GM19240 (cell line): ENCODE data around the gene CCN6.

Experiments used
- DNase-seq: peaks from one replicate; pipeline ENCODE4 v3.0.0; 2011; ENCODE audit warnings: low spot score; ENCODE audit not compliant: insufficient read length

CCN6 gene

GRCh38 chr6:112114577-112115223 lies 60.8 kb downstream of the CCN6 start:
- no peak for DNase-seq

DNA sequence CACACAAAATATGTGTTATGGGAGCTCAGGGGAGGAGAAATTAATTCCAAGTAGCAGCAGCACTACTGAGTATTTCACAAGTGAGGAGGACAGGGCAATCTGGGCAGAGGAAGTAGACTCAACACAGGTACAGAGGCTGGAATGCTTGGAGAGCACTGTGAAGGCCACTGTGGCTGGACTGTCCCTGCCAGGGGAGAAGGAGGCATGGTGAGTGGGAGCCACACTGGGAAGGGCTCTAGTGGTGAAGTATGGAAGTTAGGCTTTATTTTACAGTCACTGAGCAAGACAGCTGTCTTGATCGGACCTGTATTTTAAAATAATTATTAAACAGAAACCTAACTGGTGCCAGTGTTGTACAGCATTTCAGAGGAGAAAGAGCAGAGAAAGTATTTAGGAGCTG lies 62.3 kb downstream of the CCN6 start:
- no peak for DNase-seq

DNA sequence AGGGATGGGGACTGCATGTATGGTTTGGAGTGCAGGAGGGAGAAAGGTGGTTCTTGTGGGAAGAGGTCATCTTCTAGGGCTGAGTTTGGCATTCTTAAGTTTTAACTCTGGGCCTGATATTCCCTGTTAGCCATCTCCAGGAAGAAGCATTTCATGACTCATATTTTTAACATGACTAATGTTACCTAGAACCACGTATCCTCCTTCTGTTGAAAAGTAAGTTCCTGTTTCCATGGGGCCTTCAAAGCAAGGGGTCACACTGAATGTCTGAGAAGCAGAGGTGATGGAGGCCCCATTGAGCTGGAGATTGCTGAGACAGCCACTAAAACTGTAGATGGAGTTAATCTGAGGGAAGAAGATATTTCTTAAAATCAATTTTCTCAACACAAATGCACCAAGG lies 63.6 kb downstream of the CCN6 start:
- DNase-seq = no peak

- DNase-seq = no peak
Observed at GRCh38 chr6:112118034-112118433, 64.1 kb downstream of the CCN6 start.
